Embryonic facial prominence (tissue), 1 donor: ENCODE results near the gene GOLGA6D.
"Not testable (repeated sequence)": the region's sequence is repeated elsewhere in the genome, so short reads cannot be mapped to it uniquely, and the experiment has no call there.

ENCODE experiments used
- DNase-seq: peaks from one replicate; pipeline ENCODE4 v3.0.0-alpha.2; 2016; ENCODE audit errors: extremely low spot score

GOLGA6D gene

DNA sequence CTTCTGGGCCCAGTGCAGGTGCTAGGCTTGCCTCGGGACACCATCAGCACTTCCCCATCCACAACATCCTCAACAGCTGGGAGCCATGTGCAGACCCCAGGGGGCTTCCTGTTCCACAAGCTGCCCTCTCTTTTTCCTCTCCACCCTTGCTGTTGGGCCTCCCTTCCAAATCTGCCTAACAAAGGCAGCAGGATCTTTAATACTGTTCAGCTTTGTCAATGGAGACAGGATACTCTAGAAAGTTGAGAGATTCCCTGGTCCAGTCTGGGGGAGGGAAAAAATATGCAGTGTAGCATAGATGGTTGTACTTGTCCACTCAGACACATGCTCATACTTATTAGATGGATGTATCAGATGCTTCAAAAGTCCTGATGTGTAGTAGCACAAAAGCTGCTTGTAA is 4.1 kb upstream of the GOLGA6D start:
- not testable (repeated sequence) for DNase-seq

DNA sequence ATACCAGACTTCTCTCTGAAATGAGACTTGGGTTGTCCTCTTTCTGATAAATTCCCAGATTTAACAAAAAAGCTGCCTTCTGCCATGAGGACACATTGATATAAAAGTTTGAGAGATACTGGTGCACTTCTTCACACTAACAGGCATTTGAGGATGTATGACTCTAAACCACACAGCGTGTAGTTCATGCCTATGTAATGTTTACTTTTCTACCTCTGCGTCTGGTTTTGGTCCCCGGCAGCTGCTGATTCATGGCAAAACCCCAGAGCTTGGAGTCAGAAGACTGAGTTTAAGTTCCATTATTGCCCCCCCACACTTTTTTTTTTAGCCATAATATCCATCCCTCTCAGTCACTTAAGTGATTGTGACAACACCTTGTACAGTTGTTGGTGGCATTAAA is 1.5 kb downstream of the GOLGA6D start:
- DNase-seq, result not testable (repeated sequence)

DNA sequence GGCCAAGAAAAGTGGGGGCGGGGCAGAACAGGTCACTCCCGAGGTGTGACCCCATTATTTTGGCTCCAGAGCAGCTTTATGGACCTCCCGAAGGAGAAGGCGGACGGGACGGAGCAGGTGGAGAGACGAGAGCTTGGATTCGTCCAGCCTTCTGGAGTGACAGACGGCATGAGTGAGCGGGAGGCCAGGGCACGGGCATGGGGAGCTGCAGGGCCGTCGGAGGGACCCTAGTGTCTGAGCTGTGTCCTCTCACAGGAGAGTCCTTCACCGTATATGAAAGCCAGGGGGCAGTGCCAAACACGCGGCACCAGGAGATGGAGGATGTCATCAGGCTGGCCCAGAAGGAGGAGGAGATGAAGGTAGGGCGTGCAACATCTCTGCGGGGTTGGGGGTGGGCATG is 11.0 kb downstream of the GOLGA6D start:
- not testable (repeated sequence) for DNase-seq

DNA sequence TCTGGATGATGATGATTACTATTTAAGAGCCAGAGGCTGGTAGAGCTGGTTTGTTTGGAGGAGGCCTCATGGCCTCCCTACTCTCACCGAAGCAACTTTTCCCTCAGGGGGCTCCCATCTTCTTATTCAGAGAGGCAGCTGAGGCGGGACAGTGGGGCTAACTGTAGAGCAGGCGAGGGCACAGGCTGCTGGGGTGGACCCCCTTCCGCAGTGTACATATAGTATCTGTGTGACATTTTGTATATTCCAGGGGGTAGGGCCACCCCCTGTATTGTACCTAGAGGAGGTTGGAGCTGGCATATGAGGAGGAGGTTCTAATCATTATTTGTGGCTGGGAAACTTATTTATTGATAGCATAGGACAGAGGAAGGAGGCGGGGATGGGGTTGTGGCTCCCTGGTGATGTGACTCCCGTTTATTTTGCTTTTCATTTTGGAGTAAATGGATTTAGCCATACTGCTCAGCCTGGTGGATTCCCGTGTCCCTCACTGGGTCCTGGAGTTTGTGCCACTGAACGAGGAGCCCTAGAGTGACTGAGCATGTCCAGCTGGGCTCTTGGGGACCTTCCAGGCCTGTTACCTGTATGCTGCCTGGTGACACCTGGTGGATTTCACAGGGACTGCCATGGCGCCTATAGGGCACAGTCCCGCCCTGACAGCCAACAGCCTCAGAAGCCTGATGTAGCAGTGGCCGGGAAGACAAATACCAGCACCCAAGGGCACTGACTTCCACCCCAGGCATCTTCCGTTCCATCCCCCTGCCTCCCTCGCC is 16.1 kb downstream of the GOLGA6D start:
- DNase-seq, result not testable (repeated sequence)

DNA sequence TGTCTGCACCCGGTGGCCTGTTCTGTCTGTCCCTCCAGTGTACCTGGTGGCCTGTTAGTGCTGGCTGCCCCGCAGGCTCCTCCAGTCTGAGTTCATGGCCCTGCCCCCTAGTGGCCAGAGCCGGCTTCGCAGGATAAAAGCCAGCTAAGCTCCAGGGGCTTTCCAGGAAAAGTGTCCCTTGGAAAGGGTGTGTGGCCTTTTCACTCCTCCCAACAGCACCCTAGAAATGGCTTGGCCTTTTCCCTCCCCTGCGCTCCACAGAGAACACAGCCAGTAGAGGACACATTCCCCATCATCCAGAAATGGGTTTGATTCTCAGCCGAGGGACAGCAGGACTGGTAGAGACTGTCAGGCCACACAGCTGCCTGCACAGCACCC is 16.7 kb downstream of the GOLGA6D start:
- DNase-seq, result not testable (repeated sequence)

DNA sequence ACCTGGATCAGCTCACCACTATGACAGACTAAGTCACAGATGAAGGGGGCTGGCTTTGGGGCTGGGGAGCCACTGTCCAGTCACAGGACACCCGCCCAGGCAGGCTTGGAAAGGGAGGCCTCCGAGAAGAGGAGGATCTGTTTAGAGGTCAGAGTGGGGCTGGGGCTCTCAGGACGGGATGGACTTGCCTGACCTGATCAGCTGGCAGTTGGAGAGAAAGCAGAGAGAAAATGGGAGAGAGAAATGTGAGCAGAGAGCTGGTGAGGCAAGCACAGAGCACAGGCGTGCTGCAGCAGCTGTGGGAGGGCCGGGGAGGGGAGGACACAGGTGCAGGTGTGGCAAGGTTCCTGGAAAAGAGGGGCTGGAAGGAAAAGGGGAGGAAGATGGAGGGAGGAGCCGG is 17.4 kb downstream of the GOLGA6D start:
- DNase-seq, result not testable (repeated sequence)

DNA sequence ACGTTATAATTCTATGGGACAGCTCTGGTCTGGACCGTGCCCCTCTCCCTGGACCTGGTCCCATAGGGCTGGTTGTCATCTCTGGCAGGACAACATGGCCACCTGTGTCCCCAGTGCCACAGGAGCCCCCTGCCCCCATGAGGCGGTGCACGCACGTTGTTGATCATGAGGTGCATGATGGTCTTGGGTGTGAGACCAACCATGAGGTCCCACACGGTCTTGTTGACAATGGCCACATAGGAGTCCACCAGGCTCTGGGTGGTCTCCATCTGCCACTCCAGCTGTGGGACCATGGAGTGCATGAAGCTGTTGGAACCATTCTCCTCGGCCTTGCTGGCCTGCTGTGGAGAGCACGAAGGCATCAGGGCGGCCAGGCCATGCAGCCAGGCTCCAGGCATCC is 19.7 kb downstream of the GOLGA6D start:
- DNase-seq, result no peak

DNA sequence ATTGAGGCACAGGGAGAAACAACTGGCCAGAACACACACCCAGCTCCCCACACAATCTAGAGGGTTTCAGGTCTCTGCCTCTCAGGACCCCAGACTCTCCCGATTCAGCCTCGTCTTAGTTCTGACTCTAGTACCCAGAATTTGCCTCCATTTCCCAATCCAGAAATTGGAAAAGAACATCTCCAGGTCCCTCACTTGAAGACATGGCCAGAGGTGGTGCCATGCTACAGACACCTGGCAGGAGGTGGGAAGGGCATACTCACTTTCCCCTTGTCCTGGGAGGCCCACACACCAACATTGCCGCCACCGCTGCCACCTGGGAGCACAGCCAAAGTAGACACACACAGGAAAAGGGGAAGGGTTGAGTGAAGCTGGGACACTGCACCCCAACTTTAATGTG is 20.1 kb downstream of the GOLGA6D start:
- not testable (repeated sequence) for DNase-seq

DNA sequence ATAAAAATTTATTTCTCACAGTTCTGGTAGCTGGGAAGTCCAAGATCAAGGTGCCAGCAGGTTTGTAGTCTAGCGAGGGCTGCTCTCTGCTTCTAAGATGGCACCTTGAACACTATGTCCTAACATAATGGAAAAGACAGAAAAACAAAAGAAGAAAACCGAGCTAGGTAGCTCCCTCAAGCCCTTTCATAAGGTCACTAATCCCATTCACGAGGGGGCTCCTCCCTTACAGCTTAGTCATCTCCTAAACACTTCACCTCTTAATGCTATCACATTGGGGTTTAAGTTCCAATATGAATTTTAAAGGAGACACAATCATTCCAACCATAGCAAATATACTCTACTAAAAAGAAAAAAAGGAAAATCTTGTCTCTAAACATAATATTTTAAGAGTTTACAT is 23.6 kb downstream of the GOLGA6D start:
- no peak for DNase-seq

DNA sequence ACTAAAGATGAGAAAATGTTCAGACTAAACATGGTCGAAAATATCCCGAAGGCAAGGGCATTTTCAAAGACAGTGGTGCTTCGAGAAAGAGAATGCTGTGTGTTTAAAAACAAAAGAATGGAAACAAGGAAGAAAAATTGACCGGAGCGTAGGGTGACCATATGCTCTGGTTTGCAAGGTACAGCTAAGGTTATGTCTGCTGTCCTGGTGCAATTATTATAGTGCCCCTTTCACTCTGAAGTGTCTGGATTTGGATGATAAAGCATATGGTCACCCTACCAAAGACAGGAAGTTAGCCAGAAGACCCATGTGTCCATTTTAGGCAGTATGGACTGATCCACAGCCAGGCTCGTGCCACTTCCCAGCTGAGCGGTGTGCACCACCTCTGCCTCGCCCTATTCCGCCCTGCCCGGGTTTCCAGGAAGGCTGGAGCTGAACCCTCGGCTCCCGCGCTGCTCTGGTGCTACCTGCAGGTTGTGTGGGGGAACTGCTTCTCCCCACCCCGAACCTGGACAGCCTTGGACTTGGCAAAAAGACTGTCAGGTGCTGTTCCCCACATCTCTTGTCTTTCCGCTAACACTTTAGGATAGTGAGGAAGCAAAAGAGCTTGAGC is 25.2 kb downstream of the GOLGA6D start:
- no peak for DNase-seq

DNA sequence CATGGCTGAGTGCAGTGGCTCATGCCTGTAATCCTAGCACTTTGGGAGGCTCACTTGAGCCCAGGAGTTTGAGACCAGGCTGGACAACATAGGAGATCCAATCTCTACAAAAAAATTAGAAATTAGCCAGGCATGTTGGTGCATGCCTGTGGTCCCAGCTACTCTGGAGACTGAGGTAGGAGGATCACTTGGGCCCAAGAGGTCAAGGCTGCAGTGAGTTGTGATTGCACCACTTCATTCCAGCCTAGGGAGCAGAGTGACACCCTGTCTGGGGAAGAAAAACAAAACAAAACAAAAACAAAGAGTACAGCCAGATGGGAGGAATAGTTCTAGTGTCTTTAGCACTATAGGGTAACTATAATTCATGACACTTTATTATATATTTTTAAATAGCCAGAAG is 27.1 kb downstream of the GOLGA6D start:
- DNase-seq, result no peak

DNA sequence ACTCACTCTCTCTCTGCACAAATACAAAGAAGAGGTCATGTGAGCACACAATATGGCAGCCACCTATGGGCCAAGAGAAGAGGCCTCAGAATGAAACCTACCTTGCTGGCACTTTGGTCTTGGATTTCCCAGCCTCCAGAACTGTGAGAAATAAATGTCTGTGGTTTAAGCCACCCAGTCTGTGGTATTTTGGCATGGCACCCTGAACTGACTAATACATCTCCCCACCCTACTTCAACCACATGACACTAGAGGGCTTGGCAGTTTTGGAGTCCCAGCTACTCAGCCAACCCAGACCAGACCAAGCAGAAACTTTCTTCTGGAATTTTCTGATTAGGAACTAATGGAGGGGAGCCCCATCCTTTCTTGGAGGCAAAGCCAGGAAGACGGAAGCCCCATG is 29.9 kb downstream of the GOLGA6D start:
- DNase-seq, result not testable (repeated sequence)

DNA sequence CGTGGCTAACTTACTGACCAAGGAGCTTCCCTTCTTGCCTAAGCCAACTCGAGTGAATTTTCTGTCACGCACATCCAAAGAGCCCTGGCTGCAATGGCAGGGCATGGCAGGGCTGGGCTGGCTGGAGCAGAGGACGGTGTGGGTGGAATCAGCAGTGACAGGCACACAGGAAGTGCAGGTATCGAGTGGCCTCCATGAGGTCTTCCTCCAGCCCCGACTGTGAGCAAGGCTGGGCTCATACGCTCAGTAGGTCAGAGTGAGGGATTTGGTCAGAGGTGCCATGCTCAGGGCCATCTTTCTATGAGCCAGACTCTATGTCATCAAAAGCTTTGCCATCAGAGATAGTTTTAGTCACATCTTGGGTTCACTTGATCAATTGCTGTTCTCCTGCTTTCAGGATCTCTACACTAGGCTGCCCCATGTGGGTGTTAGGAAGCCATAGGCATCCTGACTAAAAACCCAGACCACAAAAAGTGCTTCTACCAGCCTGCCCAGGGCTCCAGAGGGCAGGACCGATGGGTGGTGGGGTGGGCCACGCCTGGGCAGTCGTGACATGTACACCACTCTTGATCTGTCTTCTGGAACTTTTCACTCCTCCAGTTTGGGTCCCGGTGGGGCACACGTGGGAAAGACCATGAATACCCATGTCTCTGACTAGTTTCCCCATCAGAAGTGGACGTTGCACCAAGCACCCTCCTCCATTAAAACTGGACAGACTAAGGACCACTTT is 30.6 kb downstream of the GOLGA6D start:
- no peak for DNase-seq

DNA sequence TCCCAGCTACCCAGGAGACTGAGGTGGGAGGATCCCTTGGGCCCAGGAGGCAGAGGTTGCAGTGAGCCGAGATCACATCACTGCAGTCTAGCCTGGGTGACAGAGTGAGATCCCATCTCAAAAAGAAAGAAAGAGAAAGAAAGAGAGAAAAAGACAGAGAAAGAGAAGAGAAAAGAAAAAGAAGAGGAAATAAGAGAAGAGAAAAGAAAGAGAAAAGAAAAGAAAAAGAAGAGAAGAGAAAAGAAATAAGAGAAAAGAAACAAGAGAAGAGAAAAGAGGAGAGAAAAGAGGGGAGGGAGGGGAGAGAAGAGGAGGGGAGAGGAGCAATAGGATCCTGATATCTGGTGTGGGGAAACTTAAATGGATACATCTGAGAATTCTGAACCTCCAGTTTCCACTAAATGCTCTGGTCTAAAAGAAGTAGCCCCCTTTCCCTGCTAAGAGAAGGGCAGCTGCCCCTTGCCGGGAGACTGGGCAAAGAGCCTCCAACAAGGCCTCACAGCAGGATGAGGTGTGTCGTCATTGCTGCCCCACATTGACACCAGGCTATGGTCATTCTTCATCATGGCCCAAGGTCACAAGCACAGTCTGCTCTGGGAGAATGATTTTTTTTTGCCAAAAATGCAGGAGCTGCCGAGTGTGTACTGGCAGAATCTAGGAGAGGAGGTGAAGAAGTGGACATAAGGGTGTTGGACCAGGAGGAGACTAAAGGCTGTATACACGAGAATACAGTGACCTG is 32.1 kb downstream of the GOLGA6D start:
- no peak for DNase-seq

DNA sequence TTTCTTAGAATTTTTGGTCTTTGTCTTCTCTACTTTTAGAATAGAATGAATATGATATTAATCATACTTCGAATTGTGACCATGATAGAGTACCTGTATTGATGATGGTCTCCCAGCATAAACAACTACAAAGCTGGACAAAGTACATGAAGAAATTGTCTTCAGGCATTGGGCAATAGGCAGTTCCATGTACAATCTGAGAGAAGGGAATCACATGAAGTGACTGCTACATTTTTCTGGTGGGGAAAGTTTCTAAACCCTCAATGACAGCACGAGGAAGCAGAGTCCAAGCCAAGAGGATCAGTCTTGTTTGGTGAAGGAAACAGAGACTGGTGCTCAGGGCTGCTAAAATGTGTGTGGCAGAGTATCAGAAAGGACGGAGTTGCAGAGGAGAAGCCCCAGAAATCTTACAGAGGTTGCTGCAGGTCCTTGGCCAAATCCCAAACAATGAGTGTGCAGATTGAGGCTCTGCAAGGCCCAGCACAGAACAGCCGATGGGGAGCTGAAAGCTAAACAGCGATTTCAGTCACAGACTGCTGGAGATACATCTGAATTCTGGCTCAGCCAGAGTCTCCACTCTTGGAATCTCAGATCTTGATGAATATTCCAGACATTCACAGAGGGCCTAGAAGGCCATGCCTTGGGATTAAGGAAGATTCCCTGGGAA is 36.7 kb downstream of the GOLGA6D start:
- DNase-seq, result not testable (repeated sequence)

DNA sequence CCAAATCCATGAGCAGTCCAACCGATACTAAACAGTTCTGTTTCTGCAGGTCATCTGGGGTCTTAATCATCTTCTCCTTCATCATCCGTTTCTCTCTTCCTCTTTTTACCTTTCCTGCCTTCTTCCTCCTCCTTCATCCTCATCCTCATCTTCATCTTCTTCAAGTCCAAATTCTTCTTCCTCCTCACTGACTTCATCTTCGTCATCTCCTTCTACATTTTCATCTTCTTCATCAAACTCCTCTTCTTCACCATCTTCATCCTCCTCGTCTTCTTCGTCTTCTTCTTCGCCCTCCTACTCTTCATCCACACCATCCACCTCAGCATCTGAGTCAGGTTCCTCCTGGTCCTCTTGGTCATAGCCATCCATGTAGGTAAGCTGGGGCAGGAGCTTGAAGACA is 39.1 kb downstream of the GOLGA6D start:
- no peak for DNase-seq

DNA sequence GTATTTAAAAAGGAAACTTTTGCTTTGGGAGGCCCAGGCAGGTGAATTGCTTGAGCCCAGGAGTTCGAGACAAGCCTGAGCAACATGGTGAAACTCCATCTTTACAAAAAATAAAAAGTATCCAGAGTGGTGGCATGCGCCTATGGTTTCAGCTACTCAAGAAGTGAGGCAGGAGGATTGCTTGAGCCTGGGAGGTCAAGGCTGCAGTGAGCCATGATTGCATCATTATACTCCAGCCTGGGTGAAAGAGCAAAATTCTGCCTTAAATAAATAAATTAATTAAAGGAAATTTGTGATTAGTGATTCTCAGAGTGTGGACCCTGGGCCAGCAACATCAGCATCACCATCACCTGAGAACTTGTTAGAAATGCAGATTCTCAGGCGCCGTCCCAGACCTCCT is 43.3 kb downstream of the GOLGA6D start:
- no peak for DNase-seq

DNA sequence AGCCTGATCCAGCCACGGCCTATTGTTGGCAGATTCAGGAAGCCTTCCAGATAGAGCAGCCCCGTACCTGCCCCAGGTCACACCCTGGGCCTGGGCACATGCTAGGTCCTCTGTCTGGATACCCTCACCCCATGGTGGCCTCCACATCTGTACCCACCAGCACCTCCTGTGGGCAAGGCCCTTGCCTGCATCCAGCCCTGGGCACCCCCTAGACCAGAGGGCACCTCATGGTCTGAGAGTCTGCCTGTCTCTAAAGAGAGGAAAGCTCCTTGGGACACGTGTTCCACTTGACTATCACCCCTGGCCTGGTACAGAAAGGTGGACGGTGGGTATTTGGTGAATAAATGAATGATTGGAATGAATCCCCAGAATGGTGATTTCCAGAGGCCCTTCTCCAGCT is 44.4 kb downstream of the GOLGA6D start:
- no peak for DNase-seq

DNA sequence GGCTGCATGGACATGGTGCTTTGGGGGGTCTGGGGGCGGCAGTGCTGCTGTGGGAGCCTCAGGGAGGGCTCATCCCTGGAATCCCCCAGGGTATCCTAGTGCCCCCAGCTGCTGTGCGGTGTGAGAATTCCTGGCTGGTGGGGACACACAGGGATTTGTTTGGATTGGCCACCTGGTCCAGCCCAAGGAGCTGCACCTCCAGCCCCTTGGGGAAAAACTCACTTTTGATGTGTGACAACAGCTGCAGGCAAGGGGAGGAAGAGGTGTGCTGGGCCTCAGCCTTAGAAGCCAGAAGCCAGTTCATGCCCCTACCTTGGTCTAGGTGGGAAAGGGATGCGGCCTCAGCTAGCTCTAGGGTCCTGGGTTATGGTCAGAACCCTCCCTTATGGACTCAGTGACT is 44.9 kb downstream of the GOLGA6D start:
- DNase-seq, result no peak

DNA sequence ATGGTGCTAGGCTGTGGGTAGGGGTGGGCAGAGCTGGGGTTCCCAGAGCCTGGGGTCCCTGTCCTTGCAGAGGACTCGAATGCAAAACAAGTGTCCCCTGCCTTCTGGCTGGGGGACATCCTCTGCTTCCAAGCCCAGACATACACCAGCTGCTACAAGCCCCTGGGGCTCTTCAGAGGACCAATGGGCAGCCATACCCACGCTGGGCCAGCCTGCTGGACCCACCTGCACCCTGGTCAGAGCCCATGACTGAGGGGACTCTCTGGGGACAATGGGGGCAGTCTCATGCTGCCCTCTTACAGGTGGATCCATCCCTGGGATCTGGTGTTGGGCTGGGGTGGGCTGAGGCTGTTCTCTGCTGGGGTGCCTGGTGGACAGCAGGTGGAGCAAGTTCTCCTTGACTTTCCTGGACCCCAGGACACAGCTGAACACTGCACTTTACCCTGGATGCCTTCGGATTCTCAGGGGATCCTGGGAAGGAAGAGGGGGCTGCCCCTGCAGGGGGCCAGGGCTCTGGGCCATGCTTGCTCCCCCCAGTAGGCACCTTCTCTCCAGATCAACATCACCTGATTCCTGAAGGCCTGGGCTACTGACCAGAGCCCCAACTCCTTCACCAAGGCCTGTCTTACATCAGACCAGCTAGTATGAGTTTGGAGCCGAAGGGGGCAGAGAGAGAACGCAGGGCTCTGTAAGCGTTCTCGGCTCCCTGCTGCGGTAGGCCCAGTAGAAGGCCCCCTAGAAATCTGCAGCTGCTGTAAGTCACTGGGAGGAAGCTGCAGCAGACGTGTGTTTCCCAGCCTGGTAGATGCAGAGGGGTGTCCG is 46.1 kb downstream of the GOLGA6D start:
- DNase-seq, result no peak

DNA sequence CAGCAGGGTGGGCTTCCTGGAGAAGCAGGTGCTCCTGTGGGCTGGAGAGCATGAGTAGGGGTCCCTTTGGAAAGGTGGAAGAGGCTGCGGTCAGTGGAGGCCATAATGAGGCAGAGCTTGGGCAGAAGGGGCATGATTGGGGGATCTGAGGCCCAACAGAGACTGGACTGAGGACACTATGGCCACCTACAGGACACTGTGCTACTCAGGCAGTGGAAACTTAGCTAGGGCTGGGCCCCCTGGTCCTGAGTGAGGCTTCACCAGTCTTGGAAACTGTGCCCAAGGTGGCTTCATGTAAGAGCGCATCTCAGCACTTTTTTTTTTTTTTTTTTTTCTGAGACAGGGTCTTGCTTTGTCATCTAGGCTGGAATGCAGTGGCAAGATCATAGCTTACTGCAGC is 46.9 kb downstream of the GOLGA6D start:
- DNase-seq, result no peak
